Measurements from ENCODE around the gene AGBL1.

DNA sequence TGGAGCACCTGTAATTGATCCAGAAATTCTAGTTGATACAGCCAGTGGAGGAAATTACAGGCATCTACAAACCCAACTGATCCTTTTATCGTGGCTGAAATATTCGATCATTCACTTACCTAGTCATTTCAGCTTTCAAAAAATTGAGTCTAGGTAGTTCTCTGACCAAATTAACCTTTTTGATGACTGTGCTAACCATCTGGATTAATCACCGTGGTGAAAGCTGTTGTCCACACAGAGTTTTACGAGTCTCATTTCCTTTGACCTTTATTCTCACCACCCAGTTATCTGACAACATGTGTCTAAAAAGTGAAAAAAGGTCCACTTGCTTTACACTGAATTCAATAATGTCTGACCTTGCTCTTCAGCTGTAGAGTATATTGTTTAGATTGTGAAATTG, 354.3 kb downstream of the AGBL1 start:
- no peak for TF ChIP-seq POLR2AphosphoS5 (IDR thresholded peaks at IDR 0.05; ENCODE audit: low read depth, low read length)
- TF ChIP-seq, protein P1, sequence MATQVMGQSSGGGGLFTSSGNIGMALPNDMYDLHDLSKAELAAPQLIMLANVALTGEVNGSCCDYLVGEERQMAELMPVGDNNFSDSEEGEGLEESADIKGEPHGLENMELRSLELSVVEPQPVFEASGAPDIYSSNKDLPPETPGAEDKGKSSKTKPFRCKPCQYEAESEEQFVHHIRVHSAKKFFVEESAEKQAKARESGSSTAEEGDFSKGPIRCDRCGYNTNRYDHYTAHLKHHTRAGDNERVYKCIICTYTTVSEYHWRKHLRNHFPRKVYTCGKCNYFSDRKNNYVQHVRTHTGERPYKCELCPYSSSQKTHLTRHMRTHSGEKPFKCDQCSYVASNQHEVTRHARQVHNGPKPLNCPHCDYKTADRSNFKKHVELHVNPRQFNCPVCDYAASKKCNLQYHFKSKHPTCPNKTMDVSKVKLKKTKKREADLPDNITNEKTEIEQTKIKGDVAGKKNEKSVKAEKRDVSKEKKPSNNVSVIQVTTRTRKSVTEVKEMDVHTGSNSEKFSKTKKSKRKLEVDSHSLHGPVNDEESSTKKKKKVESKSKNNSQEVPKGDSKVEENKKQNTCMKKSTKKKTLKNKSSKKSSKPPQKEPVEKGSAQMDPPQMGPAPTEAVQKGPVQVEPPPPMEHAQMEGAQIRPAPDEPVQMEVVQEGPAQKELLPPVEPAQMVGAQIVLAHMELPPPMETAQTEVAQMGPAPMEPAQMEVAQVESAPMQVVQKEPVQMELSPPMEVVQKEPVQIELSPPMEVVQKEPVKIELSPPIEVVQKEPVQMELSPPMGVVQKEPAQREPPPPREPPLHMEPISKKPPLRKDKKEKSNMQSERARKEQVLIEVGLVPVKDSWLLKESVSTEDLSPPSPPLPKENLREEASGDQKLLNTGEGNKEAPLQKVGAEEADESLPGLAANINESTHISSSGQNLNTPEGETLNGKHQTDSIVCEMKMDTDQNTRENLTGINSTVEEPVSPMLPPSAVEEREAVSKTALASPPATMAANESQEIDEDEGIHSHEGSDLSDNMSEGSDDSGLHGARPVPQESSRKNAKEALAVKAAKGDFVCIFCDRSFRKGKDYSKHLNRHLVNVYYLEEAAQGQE (IDR thresholded peaks at IDR 0.05; ENCODE audit: insufficient read depth in 1 of 2, low read depth in 2 of 2, low read length in 2 of 2) = no peak
- no peak for TF ChIP-seq FOXP2 (optimal IDR thresholded peaks at IDR 0.05; ENCODE audit: borderline replicate concordance, extremely low read depth, extremely low read length, insufficient read depth)
- no peak for TF ChIP-seq TAF1 (IDR thresholded peaks at IDR 0.05; ENCODE audit: borderline replicate concordance, insufficient read depth, low read length)

Measured in PFSK-1 (cell line).